HG03159 (cell line): ENCODE data around the gene MSMB.

Experiments
- ATAC-seq: cut with Tn5 transposase; IDR thresholded peaks from one replicate; pipeline ENCODE4 v1.9.1; 2021; ENCODE audit warnings: mild to moderate bottlenecking, moderate library complexity; ENCODE audit not compliant: unreplicated experiment

MSMB gene

GRCh38 chr10:46035923-46036849 is 9.9 kb downstream of the MSMB start:
- no peak for ATAC-seq

- no peak for ATAC-seq
These were observed 12.5 kb downstream of the MSMB start for GRCh38 chr10:46033602-46034011.

GRCh38 chr10:46031648-46032532 is 14.2 kb downstream of the MSMB start:
- ATAC-seq, result no peak

- peak; percentile 94 for ATAC-seq
These were observed 15.8 kb downstream of the MSMB start, which contains the start of gene NCOA4 for GRCh38 chr10:46030091-46030937. Gene NCOA4 (minus strand): TSS chr10:46030623. CDS start chr10:46016680, 13,943 bp downstream.

GRCh38 chr10:46029461-46030030 is 16.5 kb downstream of the MSMB start:
- ATAC-seq, result no peak

- peak; percentile 43 for ATAC-seq
These were observed 17.2 kb downstream of the MSMB start for GRCh38 chr10:46028584-46029460.

GRCh38 chr10:46026106-46026505 is 20.0 kb downstream of the MSMB start:
- ATAC-seq, result no peak

GRCh38 chr10:46025406-46025805 is 20.7 kb downstream of the MSMB start:
- no peak for ATAC-seq

GRCh38 chr10:46024948-46025347 is 21.1 kb downstream of the MSMB start:
- ATAC-seq, result no peak

- ATAC-seq, result peak; percentile 87
These were observed 22.9 kb downstream of the MSMB start for GRCh38 chr10:46022978-46023702.

GRCh38 chr10:46020344-46020657 is 25.8 kb downstream of the MSMB start:
- no peak for ATAC-seq

- no peak for ATAC-seq
These were observed 26.3 kb downstream of the MSMB start for GRCh38 chr10:46019569-46020343.

- ATAC-seq, result no peak
These were observed 26.9 kb downstream of the MSMB start for GRCh38 chr10:46019177-46019528.

- no peak for ATAC-seq
These were observed 27.5 kb downstream of the MSMB start for GRCh38 chr10:46018453-46019176.

- no peak for ATAC-seq
These were observed 28.3 kb downstream of the MSMB start for GRCh38 chr10:46017733-46018132.

- no peak for ATAC-seq
These were observed 29.3 kb downstream of the MSMB start for GRCh38 chr10:46016811-46017210.

GRCh38 chr10:46016190-46016589 is 29.9 kb downstream of the MSMB start:
- ATAC-seq, result no peak
